HepG2 (cell line): Measurements from ENCODE around the gene GPATCH8. TPM values are rescaled to one million over a fixed set of nuclear protein-coding genes. Genes with fewer than 3 reads are reported as not detected.

ENCODE experiments used
- ATAC-seq: fragments of 200-7000 bp; cut with Tn5 transposase; 3 replicates; pipeline ENCODE4 v1.9.1; 2020; ENCODE audit warnings: mild to moderate bottlenecking, moderate library complexity
- BruUV-seq: library from RNA; stranded (reverse); fragments of 400-500 nt; replicated peaks from 2 replicates; lab custom pipeline; 2021; lab: Mats Ljungman, UMichigan
- CTCF ChIA-PET: fragments of 300-600 bp; formaldehyde crosslinking; extraction: SDS; loops from one replicate; lab custom pipeline; 2021; ENCODE audit warnings: low total read pairs, inconsistent platforms, low intra/inter-chr PET ratio; lab: Yijun Ruan, JAX
- POLR2A ChIA-PET: fragments of 350-600 bp; sonication (Branson Sonifier 250); formaldehyde crosslinking; loops from one replicate; lab custom pipeline; 2020; ENCODE audit warnings: antibody characterized with exemption, inconsistent platforms; lab: Yijun Ruan, JAX
- DNase-seq: peaks from one replicate; pipeline ENCODE4 v3.0.0-alpha.2; 2015; ENCODE audit warnings: low spot score
- FAIRE-seq: peaks from 3 replicates; lab custom pipeline; 2011; peaks lifted over from hg19 to GRCh38; lab: Jason Lieb, UNC
- H2AFZ ChIP-seq: one replicate; pipeline ENCODE4 v1.6.1; 2011; ENCODE audit warnings: low read length, inconsistent platforms
- H3K27ac ChIP-seq: fragments of 300-600 bp; 3 replicates; pipeline ENCODE4 v1.8.0; 2011; ENCODE audit warnings: mixed run types, mild to moderate bottlenecking, mixed read lengths, low read length, inconsistent platforms; ENCODE audit not compliant: insufficient read depth; ENCODE audit errors: extremely low read length
- H3K27me3 ChIP-seq, 2 experiments: fragments of 200-600 bp in 1 of 2; 2 replicates in 1 of 2; 3 replicates in 1 of 2; pipeline versions ENCODE4 v1.6.0 to v1.8.0; 2011; ENCODE audit warnings: low read length in 2 of 2, mild to moderate bottlenecking in 2 of 2, moderate library complexity in 2 of 2, inconsistent platforms in 1 of 2; ENCODE audit not compliant: insufficient read depth in 2 of 2, control insufficient read depth in 1 of 2
- H3K36me3 ChIP-seq, 2 experiments: fragments of 200-600 bp in 1 of 2; replicated peaks in 1 of 2; 2 replicates in 1 of 2; 3 replicates in 1 of 2; pipeline versions ENCODE4 v1.5.1 to v1.8.0; 2011; ENCODE audit warnings: low read length in 2 of 2, inconsistent platforms in 1 of 2; ENCODE audit not compliant: insufficient read depth in 2 of 2, control insufficient read depth in 1 of 2
- H3K4me1 ChIP-seq: 2 replicates; pipeline ENCODE4 v1.5.1; 2012; ENCODE audit warnings: low read length, inconsistent platforms; ENCODE audit not compliant: insufficient read depth
- H3K4me2 ChIP-seq: 2 replicates; pipeline ENCODE4 v1.6.0; 2011; ENCODE audit warnings: low read depth, low read length, inconsistent platforms
- H3K4me3 ChIP-seq, 3 experiments: fragments of 200-600 bp in 1 of 3; sonication (generic), shearing (Covaris generic) in 1 of 3; replicated peaks in 1 of 3; 2 replicates each; pipeline ENCODE4 v1.5.1; 2011 to 2016; ENCODE audit warnings: low read length in 3 of 3, inconsistent platforms in 2 of 3, low read depth in 2 of 3, mild to moderate bottlenecking in 2 of 3, control low read depth in 1 of 3, mixed read lengths in 1 of 3; ENCODE audit not compliant: insufficient read depth in 1 of 3
- H3K79me2 ChIP-seq: one replicate; pipeline ENCODE4 v1.6.1; 2011; ENCODE audit warnings: low read length, inconsistent platforms; ENCODE audit not compliant: insufficient read depth
- H3K9ac ChIP-seq: 2 replicates; pipeline ENCODE4 v1.6.0; 2011; ENCODE audit warnings: mild to moderate bottlenecking, low read depth, low read length, inconsistent platforms; ENCODE audit not compliant: insufficient read depth
- H3K9me3 ChIP-seq: 2 replicates; pipeline ENCODE4 v1.5.1; 2012; ENCODE audit warnings: mild to moderate bottlenecking, low read length
- H4K20me1 ChIP-seq: 2 replicates; pipeline ENCODE4 v1.6.0; 2011; ENCODE audit warnings: inconsistent platforms, mild to moderate bottlenecking, low read length, moderate library complexity; ENCODE audit not compliant: insufficient read depth
- EP300 ChIP-seq, 3 experiments: sonication (generic) in 1 of 3; formaldehyde crosslinking in 1 of 3; IDR thresholded peaks; 2 replicates each; pipeline versions ENCODE4 v1.5.1 to v1.6.1; 2011 to 2020; ENCODE audit warnings: low read depth in 2 of 3, low read length in 2 of 3, borderline replicate concordance in 1 of 3, improper control_type of control experiment in 1 of 3, mild to moderate bottlenecking in 1 of 3, missing genetic modification reagents in 1 of 3, moderate library complexity in 1 of 3
- LCORL ChIP-seq, 2 experiments: fragments of 450-650 bp in 1 of 2; sonication (generic) in 1 of 2; formaldehyde crosslinking in 1 of 2; IDR thresholded peaks; 2 replicates each; pipeline versions ENCODE4 v1.5.0 to v1.6.1; 2017 to 2020; ENCODE audit warnings: antibody characterized with exemption in 1 of 2, missing genetic modification reagents in 1 of 2
- MLLT10 ChIP-seq: sonication (generic); formaldehyde crosslinking; IDR thresholded peaks from 2 replicates; pipeline ENCODE4 v1.4.0; 2020; ENCODE audit warnings: missing genetic modification reagents
- PREB ChIP-seq: sonication (generic); formaldehyde crosslinking; IDR thresholded peaks from 2 replicates; pipeline ENCODE4 v1.4.0; 2020; ENCODE audit warnings: missing genetic modification reagents
- TAF15 ChIP-seq: fragments of 200-400 bp; formaldehyde crosslinking; IDR thresholded peaks from one replicate; pipeline ENCODE4 v1.6.1; 2018; ENCODE audit warnings: mild to moderate bottlenecking, low read depth, low read length; ENCODE audit not compliant: poor library complexity, severe bottlenecking
- YEATS2 ChIP-seq: sonication (generic); formaldehyde crosslinking; IDR thresholded peaks from 2 replicates; pipeline ENCODE4 v1.4.0; 2020; ENCODE audit warnings: missing genetic modification reagents, borderline replicate concordance
- ZNF232 ChIP-seq: sonication (generic); formaldehyde crosslinking; IDR thresholded peaks from 2 replicates; pipeline ENCODE4 v1.4.0; 2020; ENCODE audit warnings: missing genetic modification reagents, borderline replicate concordance
- ZNF343 ChIP-seq: sonication (generic); formaldehyde crosslinking; IDR thresholded peaks from 2 replicates; pipeline ENCODE4 v1.4.0; 2020; ENCODE audit warnings: mild to moderate bottlenecking, missing genetic modification reagents
- WGBS: methylation state at CpG from one replicate; pipeline ENCODE4 v1.1.6; 2017; ENCODE audit warnings: low lambda C conversion rate; 5-methylcytosine and 5-hydroxymethylcytosine counted together
- in situ Hi-C: cut with HindIII; loops from 2 replicates; pipeline ENCODE4 v1.10.0; 2017; ENCODE audit warnings: low pct_unique_long_range_greater_than_20kb; ENCODE audit not compliant: extremely low pct_ligation_motif_present
- intact Hi-C: fragments of 100-400 bp; cut with micrococcal nuclease; formaldehyde crosslinking; loops from one replicate; pipeline ENCODE4 v1.10.0; 2022; ENCODE audit not compliant: unreplicated experiment
- polyA plus RNA-seq, 8 experiments: library from polyadenylated mRNA; depleted of rRNA in 3 of 8; stranded (reverse) in 7 of 8; unstranded in 1 of 8; fragments of >200 nt; fragmentation: Illumina TruSeq in 4 of 8; extraction: Trizol in 4 of 8; gene quantifications; 2 replicates each; pipeline versions ENCODE4 v1.2.1 to v1.2.3, GENCODE V29; 2011 to 2016; ENCODE audit warnings: low read depth in 4 of 8, missing spikeins in 1 of 8, mixed read lengths in 1 of 8; ENCODE audit not compliant: insufficient read depth in 1 of 8
- total RNA-seq, 5 experiments: library from RNA; depleted of rRNA; stranded (reverse); fragments of >200 nt; fragmentation: Illumina TruSeq; extraction: Trizol; gene quantifications; 2 replicates each; pipeline ENCODE4 v1.2.3, GENCODE V29; 2016; ENCODE audit warnings: low read depth in 1 of 5

Gene GPATCH8
- total and polyA plus RNA-seq, 2 of the 13 experiments (the other 11 are each of a cell fraction or from before 2014, with no cell fraction given): 20.7 to 21.5 TPM

- ChIA-PET CTCF (no interaction called here), POLR2A (interaction anchor here (2.6 kb wide), 1 partner anchor 16 kb away, joined by 6 read pairs; the partner anchor contains the start of gene GPATCH8)
- H3K9me3 ChIP-seq: no peaks in the 10 kb centered on the region
- DNase-seq: no peak
- intact Hi-C loops (no loop called here), in situ Hi-C loops (no loop called here)
- no peak overlapping the region for H3K27ac ChIP-seq
- no peaks in the 10 kb centered on the region for H3K27me3 ChIP-seq
- ATAC-seq: no peak
- BruUV-seq: TSS peak; percentile 30
- no peak overlapping the region for H2AFZ ChIP-seq
- H3K4me3 ChIP-seq: no peak overlapping the region
- H4K20me1 ChIP-seq: peaks cover 24% of the 10 kb centered on the region
- no peak overlapping the region for H3K9ac ChIP-seq
- H3K4me1 ChIP-seq: peaks cover 8% of the 10 kb centered on the region
- no peak overlapping the region for H3K4me2 ChIP-seq
- 96% methylated on average over 2 of the region's 2 CpGs for WGBS
- FAIRE-seq: no peak
- H3K36me3 ChIP-seq: no peaks in the 10 kb centered on the region; a peak in 1 of 5 replicates
- H3K79me2 ChIP-seq: peaks cover 82% of the 10 kb centered on the region
- TF ChIP-seq LCORL (IDR thresholded peaks at IDR 0.05) (peak; percentile 46; the same call in 1 of the 2 replicates), LCORL (CRISPR knock-in tag; IDR thresholded peaks at IDR 0.05) (no peak), PREB (CRISPR knock-in tag) (no peak), EP300 (IDR thresholded peaks at IDR 0.05; ENCODE audit: low read depth in 2 of 2, low read length in 2 of 2) (no peak), EP300 (CRISPR knock-in tag; IDR thresholded peaks at IDR 0.05; ENCODE audit: borderline replicate concordance) (no peak), ZNF232 (no peak), ZNF343 (CRISPR knock-in tag) (no peak), TAF15 (no peak), YEATS2 (CRISPR knock-in tag) (no peak), MLLT10 (no peak)
Measured at GRCh38 chr17:44487170-44487569, 16.0 kb downstream of the GPATCH8 start.
